Gastroesophageal sphincter (tissue), 3 donors: ENCODE results near the gene ROR1.

Experiments used
- CTCF ChIP-seq, 4 experiments: fragments of 200-600 bp in 2 of 4; fragments of 450-650 bp in 2 of 4; sonication (generic) in 1 of 4; IDR thresholded peaks; one replicate each; pipeline ENCODE4 v1.5.1; 2017 to 2019; ENCODE audit warnings: antibody characterized with exemption in 4 of 4, mild to moderate bottlenecking in 2 of 4, moderate library complexity in 2 of 4
- EP300 ChIP-seq: sonication (generic); formaldehyde crosslinking; IDR thresholded peaks from one replicate; pipeline ENCODE4 v1.6.1; 2017; ENCODE audit warnings: antibody characterized with exemption, mild to moderate bottlenecking
- POLR2A ChIP-seq, 2 donors: fragments of 450-650 bp; IDR thresholded peaks; one replicate each; pipeline ENCODE4 v1.6.1; 2017; ENCODE audit warnings: antibody characterized with exemption in 2 of 2, mild to moderate bottlenecking in 2 of 2, moderate library complexity in 1 of 2

DNA sequence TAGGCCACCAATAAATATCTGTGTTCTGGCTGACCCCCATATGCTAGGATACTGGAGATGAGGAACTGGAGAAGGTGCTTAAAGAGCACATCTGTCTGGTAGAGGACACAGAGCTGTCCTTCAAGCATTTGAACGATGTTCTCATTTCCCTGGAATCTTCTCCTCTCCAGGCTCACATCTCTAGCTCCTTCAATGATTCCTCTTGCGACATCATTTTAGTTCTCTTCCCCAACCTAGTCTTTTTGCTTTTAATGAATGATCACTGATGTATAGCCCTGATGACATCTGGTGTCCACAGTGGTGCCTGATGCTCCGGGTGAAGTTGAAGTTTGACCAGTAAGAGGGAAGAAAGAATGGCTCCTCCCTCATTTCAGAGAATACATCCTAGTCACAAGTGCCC is 348.8 kb downstream of the ROR1 start:
- TF ChIP-seq POLR2A (IDR thresholded peaks at IDR 0.05) (no peak), CTCF (IDR thresholded peaks at IDR 0.05) (no peak), EP300 (no peak)
